GM23338 (cell line): ENCODE measurements around the gene CYB5R3. TPM values are rescaled to one million over a fixed set of nuclear protein-coding genes. Genes with fewer than 3 reads are reported as not detected.
A peak's percentile ranks its signal among the peaks of the same experiment; 100 is the strongest.

Experiments
- ATAC-seq: fragments of 200-7000 bp; cut with Tn5 transposase; 3 replicates; pipeline ENCODE4 v1.9.1; 2020
- DNase-seq: peaks from one replicate; pipeline ENCODE4 v3.0.0-alpha.2; 2015; ENCODE audit warnings: low spot score
- H2AFZ ChIP-seq: fragments of 200-600 bp; sonication (generic); 2 replicates; pipeline ENCODE4 v1.8.0; 2016; ENCODE audit warnings: antibody characterized with exemption, mild to moderate bottlenecking, moderate library complexity
- H3F3A ChIP-seq: fragments of 200-600 bp; sonication (generic); replicated peaks from 2 replicates; pipeline ENCODE4 v1.8.0; 2017; ENCODE audit warnings: antibody characterized with exemption, mixed run types, low read depth
- H3K27ac ChIP-seq: fragments of 200-600 bp; sonication (generic); 2 replicates; pipeline ENCODE4 v1.6.1; 2016; ENCODE audit warnings: low read depth
- H3K27me3 ChIP-seq: fragments of 200-600 bp; sonication (generic); 2 replicates; pipeline ENCODE4 v1.8.0; 2016; ENCODE audit warnings: mild to moderate bottlenecking, mixed run types, moderate library complexity; ENCODE audit not compliant: insufficient read depth
- H3K36me3 ChIP-seq: fragments of 200-600 bp; sonication (generic); 2 replicates; pipeline ENCODE4 v1.8.0; 2016; ENCODE audit warnings: mild to moderate bottlenecking; ENCODE audit not compliant: insufficient read depth
- H3K4me1 ChIP-seq: fragments of 200-600 bp; sonication (generic); 2 replicates; pipeline ENCODE4 v1.8.0; 2016; ENCODE audit warnings: mild to moderate bottlenecking, moderate library complexity; ENCODE audit not compliant: insufficient read depth
- H3K4me2 ChIP-seq: fragments of 200-600 bp; sonication (generic); 2 replicates; pipeline ENCODE4 v1.7.1; 2017; ENCODE audit warnings: mixed run types
- H3K4me3 ChIP-seq: fragments of 200-600 bp; sonication (generic); 2 replicates; pipeline ENCODE4 v1.6.1; 2016; ENCODE audit warnings: mixed run types
- H3K79me2 ChIP-seq: fragments of 200-600 bp; sonication (generic); replicated peaks from 2 replicates; pipeline ENCODE4 v1.8.0; 2017; ENCODE audit warnings: mild to moderate bottlenecking; ENCODE audit not compliant: insufficient read depth
- H3K9me2 ChIP-seq: fragments of 200-600 bp; sonication (generic); 2 replicates; pipeline ENCODE4 v1.8.0; 2017; ENCODE audit not compliant: insufficient read depth
- H4K20me1 ChIP-seq: fragments of 200-600 bp; sonication (generic); replicated peaks from 2 replicates; pipeline ENCODE4 v1.8.0; 2017; ENCODE audit warnings: mild to moderate bottlenecking; ENCODE audit not compliant: insufficient read depth
- H3K27ac Mint-ChIP-seq: 2 replicates; pipeline ENCODE4 v1.8.0; 2020; ENCODE audit warnings: inconsistent platforms, mild to moderate bottlenecking, moderate library complexity, mixed read lengths
- H3K27me3 Mint-ChIP-seq: 3 replicates; pipeline ENCODE4 v1.8.0; 2022; ENCODE audit warnings: low read depth, mild to moderate bottlenecking, moderate library complexity, mixed read lengths, inconsistent platforms; ENCODE audit not compliant: insufficient read depth, poor library complexity
- H3K36me3 Mint-ChIP-seq: 3 replicates; pipeline ENCODE4 v1.8.0; 2021; ENCODE audit warnings: low read depth, mild to moderate bottlenecking, inconsistent platforms, moderate library complexity, mixed read lengths
- H3K4me1 Mint-ChIP-seq: 3 replicates; pipeline ENCODE4 v1.8.0; 2020; ENCODE audit warnings: mild to moderate bottlenecking, inconsistent platforms, mixed read lengths
- H3K4me3 Mint-ChIP-seq: 3 replicates; pipeline ENCODE4 v1.8.0; 2021; ENCODE audit warnings: moderate library complexity, mild to moderate bottlenecking, inconsistent platforms, mixed read lengths
- H3K9me3 Mint-ChIP-seq: 3 replicates; pipeline ENCODE4 v1.8.0; 2020; ENCODE audit warnings: moderate library complexity, mild to moderate bottlenecking, inconsistent platforms, mixed read lengths
- EZH2 ChIP-seq: fragments of 200-600 bp; sonication (generic); IDR thresholded peaks from one replicate; pipeline ENCODE4 v1.8.0; 2017; ENCODE audit warnings: antibody characterized with exemption, mild to moderate bottlenecking, low read depth; ENCODE audit not compliant: unreplicated experiment
- EZH2phosphoT487 ChIP-seq: fragments of 200-600 bp; sonication (generic); IDR thresholded peaks from one replicate; pipeline ENCODE4 v1.8.1; 2018; ENCODE audit warnings: antibody characterized with exemption; ENCODE audit not compliant: unreplicated experiment
- JUNB ChIP-seq: IDR thresholded peaks from one replicate; pipeline ENCODE4 v1.6.1; 2016; ENCODE audit warnings: antibody characterized with exemption; ENCODE audit not compliant: unreplicated experiment
- NANOG ChIP-seq: IDR thresholded peaks from 2 replicates; pipeline ENCODE4 v1.6.1; 2016; ENCODE audit warnings: antibody characterized with exemption, borderline replicate concordance
- POLR2AphosphoS5 ChIP-seq: IDR thresholded peaks from 2 replicates; pipeline ENCODE4 v1.6.1; 2016; ENCODE audit warnings: antibody characterized with exemption, low read depth
- STAT1 ChIP-seq: IDR thresholded peaks from one replicate; pipeline ENCODE4 v1.6.1; 2016; ENCODE audit warnings: antibody characterized with exemption; ENCODE audit not compliant: unreplicated experiment
- ZNF114 ChIP-seq: fragments of 250-450 bp; sonication (Bioruptor Pico); IDR thresholded peaks from 2 replicates; pipeline ENCODE4 v1.5.0; 2020; ENCODE audit warnings: mild to moderate bottlenecking, moderate library complexity
- ZNF331 ChIP-seq: fragments of 250-450 bp; sonication (Bioruptor Pico); IDR thresholded peaks from 2 replicates; pipeline ENCODE4 v1.5.0; 2020; ENCODE audit warnings: low read depth, mild to moderate bottlenecking, moderate library complexity
- polyA plus RNA-seq: library from polyadenylated mRNA; unstranded; fragments of >200 nt; fragmentation: Nextera tagmentation; extraction: Ambion mirVana; gene quantifications from 2 replicates; pipeline ENCODE4 v1.2.1, GENCODE V29; 2016
- total RNA-seq: library from RNA; depleted of rRNA; stranded (reverse); fragments of >200 nt; shearing (Covaris generic); gene quantifications from 2 replicates; pipeline ENCODE4 v1.2.3, GENCODE V29; 2014
- TF ChIP-seq, protein P1 (sequence below): IDR thresholded peaks from 2 replicates; pipeline ENCODE4 v1.6.1; 2016; ENCODE audit warnings: antibody characterized with exemption
- TF ChIP-seq, protein P2 (sequence below): fragments of 250-450 bp; sonication (Bioruptor Pico); IDR thresholded peaks from 2 replicates; pipeline ENCODE4 v1.5.0; 2020; ENCODE audit warnings: mild to moderate bottlenecking, moderate library complexity
- TF ChIP-seq, protein P3 (sequence below), 2 experiments: fragments of 200-600 bp in 1 of 2; sonication (generic) in 1 of 2; conservative IDR thresholded peaks; 2 replicates each; pipeline versions ENCODE4 v1.5.1 to v1.6.1; 2016 to 2017; ENCODE audit warnings: antibody characterized with exemption in 2 of 2, low read depth in 2 of 2, mild to moderate bottlenecking in 2 of 2, moderate library complexity in 1 of 2

Gene CYB5R3
- total and polyA plus RNA-seq, 2 experiments from 2014 or later = 76.2 to 76.9 TPM

DNA sequence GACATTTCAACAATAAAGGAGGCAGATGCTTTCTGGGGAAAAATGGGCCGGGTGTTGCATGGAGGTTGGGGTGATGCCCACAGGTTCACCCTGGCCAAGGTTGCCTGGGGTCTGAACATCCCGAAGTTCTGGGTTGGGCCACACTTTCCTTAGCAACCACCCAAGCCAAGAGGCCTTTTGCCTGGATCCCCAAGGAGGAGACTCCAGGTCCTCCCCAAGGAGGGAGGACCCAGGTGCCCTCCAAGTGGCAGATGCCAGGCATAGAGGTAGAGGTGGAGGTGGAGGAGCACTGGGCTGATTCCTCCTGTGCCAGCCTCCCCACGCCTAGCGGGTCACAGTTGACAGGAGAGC is 1.2 kb downstream of the CYB5R3 start:
- Mint-ChIP-seq H3K9me3 (no peaks in the 10 kb centered on the region), H3K27me3 (peaks cover 22% of the 10 kb centered on the region), H3K27ac (no peak overlapping the region), H3K36me3 (no peaks in the 10 kb centered on the region), H3K4me1 (peaks cover 25% of the 10 kb centered on the region), H3K4me3 (peak overlapping the region; percentile 93)
- Histone ChIP-seq H4K20me1 (peaks cover under 1% of the 10 kb centered on the region), H3K79me2 (peaks cover 30% of the 10 kb centered on the region), H2AFZ (no peak overlapping the region), H3K4me1 (peaks cover 13% of the 10 kb centered on the region), H3K4me3 (peak overlapping the region; percentile 91; the same call in 1 of the 2 replicates), H3K27ac (no peak overlapping the region), H3K36me3 (no peaks in the 10 kb centered on the region), H3K4me2 (peak overlapping the region; percentile 88), H3K27me3 (no peaks in the 10 kb centered on the region), H3F3A (no peaks in the 10 kb centered on the region), H3K9me2 (no peaks in the 10 kb centered on the region)
- TF ChIP-seq ZNF114 (CRISPR knock-in tag) = no peak
- DNase-seq = no peak
- ATAC-seq = no peak

DNA sequence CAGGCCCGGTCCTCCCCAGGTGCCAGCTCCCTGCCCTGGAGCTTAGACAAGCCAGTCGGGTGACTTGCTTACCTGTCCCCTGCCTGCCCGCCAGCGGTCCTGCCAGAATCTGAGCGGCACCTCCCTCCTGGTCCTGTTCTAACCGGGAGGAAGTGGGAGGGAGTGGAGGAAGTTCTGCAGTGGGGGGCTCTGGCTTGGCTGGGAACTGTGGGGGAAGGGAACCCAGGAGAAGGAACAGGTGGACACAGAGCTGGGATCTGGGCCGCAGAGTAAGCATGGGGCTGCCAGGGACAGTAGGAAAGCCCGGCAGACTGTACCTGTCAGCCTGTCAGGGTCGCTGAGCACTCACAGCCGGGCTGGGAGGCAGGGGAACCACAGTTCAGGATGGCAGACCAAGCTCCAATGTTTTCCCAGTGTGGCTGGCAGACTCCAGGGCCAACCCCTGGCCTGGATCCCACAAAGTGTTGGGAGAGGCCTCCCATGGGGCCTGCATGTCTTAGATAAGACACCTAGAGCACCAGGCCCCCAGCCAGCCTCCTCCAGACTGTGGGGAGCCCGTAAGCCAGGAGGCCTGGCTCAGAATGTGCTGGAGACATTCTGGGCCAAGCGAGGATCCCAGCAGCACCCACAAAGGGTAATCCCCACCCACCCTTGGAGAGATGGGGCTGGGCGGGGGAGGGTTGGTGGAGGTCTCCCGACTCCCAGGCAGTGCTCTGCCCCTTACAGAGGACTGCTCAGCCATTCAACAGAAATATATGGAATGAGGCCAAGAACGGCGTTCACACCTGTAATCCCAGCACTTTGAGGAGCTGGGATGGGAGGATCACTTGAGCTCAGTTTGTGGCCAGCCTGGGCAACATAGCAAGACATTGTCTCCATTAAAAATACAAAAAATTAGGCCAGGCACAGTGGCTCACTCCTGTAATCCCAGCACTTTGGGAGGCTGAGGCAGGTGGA is 2.3 kb downstream of the CYB5R3 start:
- H3K4me2 ChIP-seq = no peak overlapping the region
- H3K9me2 ChIP-seq = no peaks in the 10 kb centered on the region
- no peak overlapping the region for H3K27ac ChIP-seq
- no peaks in the 10 kb centered on the region for H3K36me3 ChIP-seq
- no peak overlapping the region for H2AFZ ChIP-seq
- Mint-ChIP-seq H3K36me3 (no peaks in the 10 kb centered on the region), H3K4me3 (peak overlapping the region; percentile 93; the same call in 1 of the 3 replicates), H3K27ac (no peak overlapping the region), H3K4me1 (peaks cover 25% of the 10 kb centered on the region), H3K27me3 (peaks cover 22% of the 10 kb centered on the region), H3K9me3 (no peaks in the 10 kb centered on the region)
- H3K79me2 ChIP-seq = peaks cover 42% of the 10 kb centered on the region
- H3F3A ChIP-seq = no peaks in the 10 kb centered on the region
- no peak for ATAC-seq
- H3K4me3 ChIP-seq = no peak overlapping the region
- peaks cover 13% of the 10 kb centered on the region for H3K4me1 ChIP-seq
- DNase-seq = no peak
- H3K27me3 ChIP-seq = no peaks in the 10 kb centered on the region
- peaks cover 9% of the 10 kb centered on the region for H4K20me1 ChIP-seq
- no peak for TF ChIP-seq ZNF114 (CRISPR knock-in tag)
- no peak for TF ChIP-seq EZH2
- TF ChIP-seq, protein P1, sequence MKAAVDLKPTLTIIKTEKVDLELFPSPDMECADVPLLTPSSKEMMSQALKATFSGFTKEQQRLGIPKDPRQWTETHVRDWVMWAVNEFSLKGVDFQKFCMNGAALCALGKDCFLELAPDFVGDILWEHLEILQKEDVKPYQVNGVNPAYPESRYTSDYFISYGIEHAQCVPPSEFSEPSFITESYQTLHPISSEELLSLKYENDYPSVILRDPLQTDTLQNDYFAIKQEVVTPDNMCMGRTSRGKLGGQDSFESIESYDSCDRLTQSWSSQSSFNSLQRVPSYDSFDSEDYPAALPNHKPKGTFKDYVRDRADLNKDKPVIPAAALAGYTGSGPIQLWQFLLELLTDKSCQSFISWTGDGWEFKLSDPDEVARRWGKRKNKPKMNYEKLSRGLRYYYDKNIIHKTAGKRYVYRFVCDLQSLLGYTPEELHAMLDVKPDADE = no peak
- TF ChIP-seq JUNB = no peak
- no peak for TF ChIP-seq STAT1
- TF ChIP-seq ZNF331 (CRISPR knock-in tag) = no peak
- TF ChIP-seq, protein P2, sequence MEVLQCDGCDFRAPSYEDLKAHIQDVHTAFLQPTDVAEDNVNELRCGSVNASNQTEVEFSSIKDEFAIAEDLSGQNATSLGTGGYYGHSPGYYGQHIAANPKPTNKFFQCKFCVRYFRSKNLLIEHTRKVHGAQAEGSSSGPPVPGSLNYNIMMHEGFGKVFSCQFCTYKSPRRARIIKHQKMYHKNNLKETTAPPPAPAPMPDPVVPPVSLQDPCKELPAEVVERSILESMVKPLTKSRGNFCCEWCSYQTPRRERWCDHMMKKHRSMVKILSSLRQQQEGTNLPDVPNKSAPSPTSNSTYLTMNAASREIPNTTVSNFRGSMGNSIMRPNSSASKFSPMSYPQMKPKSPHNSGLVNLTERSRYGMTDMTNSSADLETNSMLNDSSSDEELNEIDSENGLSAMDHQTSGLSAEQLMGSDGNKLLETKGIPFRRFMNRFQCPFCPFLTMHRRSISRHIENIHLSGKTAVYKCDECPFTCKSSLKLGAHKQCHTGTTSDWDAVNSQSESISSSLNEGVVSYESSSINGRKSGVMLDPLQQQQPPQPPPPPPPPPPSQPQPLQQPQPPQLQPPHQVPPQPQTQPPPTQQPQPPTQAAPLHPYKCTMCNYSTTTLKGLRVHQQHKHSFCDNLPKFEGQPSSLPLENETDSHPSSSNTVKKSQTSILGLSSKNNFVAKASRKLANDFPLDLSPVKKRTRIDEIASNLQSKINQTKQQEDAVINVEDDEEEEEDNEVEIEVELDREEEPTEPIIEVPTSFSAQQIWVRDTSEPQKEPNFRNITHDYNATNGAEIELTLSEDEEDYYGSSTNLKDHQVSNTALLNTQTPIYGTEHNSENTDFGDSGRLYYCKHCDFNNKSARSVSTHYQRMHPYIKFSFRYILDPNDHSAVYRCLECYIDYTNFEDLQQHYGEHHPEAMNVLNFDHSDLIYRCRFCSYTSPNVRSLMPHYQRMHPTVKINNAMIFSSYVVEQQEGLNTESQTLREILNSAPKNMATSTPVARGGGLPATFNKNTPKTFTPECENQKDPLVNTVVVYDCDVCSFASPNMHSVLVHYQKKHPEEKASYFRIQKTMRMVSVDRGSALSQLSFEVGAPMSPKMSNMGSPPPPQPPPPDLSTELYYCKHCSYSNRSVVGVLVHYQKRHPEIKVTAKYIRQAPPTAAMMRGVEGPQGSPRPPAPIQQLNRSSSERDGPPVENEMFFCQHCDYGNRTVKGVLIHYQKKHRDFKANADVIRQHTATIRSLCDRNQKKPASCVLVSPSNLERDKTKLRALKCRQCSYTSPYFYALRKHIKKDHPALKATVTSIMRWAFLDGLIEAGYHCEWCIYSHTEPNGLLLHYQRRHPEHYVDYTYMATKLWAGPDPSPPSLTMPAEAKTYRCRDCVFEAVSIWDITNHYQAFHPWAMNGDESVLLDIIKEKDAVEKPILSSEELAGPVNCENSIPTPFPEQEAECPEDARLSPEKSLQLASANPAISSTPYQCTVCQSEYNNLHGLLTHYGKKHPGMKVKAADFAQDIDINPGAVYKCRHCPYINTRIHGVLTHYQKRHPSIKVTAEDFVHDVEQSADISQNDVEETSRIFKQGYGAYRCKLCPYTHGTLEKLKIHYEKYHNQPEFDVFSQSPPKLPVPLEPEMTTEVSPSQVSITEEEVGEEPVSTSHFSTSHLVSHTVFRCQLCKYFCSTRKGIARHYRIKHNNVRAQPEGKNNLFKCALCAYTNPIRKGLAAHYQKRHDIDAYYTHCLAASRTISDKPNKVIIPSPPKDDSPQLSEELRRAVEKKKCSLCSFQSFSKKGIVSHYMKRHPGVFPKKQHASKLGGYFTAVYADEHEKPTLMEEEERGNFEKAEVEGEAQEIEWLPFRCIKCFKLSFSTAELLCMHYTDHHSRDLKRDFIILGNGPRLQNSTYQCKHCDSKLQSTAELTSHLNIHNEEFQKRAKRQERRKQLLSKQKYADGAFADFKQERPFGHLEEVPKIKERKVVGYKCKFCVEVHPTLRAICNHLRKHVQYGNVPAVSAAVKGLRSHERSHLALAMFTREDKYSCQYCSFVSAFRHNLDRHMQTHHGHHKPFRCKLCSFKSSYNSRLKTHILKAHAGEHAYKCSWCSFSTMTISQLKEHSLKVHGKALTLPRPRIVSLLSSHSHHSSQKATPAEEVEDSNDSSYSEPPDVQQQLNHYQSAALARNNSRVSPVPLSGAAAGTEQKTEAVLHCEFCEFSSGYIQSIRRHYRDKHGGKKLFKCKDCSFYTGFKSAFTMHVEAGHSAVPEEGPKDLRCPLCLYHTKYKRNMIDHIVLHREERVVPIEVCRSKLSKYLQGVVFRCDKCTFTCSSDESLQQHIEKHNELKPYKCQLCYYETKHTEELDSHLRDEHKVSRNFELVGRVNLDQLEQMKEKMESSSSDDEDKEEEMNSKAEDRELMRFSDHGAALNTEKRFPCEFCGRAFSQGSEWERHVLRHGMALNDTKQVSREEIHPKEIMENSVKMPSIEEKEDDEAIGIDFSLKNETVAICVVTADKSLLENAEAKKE = no peak
- TF ChIP-seq EZH2phosphoT487 = no peak
- TF ChIP-seq, protein P3, sequence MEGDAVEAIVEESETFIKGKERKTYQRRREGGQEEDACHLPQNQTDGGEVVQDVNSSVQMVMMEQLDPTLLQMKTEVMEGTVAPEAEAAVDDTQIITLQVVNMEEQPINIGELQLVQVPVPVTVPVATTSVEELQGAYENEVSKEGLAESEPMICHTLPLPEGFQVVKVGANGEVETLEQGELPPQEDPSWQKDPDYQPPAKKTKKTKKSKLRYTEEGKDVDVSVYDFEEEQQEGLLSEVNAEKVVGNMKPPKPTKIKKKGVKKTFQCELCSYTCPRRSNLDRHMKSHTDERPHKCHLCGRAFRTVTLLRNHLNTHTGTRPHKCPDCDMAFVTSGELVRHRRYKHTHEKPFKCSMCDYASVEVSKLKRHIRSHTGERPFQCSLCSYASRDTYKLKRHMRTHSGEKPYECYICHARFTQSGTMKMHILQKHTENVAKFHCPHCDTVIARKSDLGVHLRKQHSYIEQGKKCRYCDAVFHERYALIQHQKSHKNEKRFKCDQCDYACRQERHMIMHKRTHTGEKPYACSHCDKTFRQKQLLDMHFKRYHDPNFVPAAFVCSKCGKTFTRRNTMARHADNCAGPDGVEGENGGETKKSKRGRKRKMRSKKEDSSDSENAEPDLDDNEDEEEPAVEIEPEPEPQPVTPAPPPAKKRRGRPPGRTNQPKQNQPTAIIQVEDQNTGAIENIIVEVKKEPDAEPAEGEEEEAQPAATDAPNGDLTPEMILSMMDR (conservative IDR thresholded peaks at IDR 0.05; ENCODE audit: low read depth in 2 of 2) = no peak
- TF ChIP-seq NANOG = no peak
- no peak for TF ChIP-seq POLR2AphosphoS5
